ENCODE data around the gene ATXN1. TPM values are rescaled to one million over a fixed set of nuclear protein-coding genes. Genes with fewer than 3 reads are reported as not detected.

ATXN1 gene
- total RNA-seq, 2 experiments from 2014 or later, result 34.1 to 36.7 TPM

- no peaks in the 10 kb centered on the region for H3K27me3 Mint-ChIP-seq
- ChIA-PET POLR2A (no interaction called here), CTCF (no interaction called here)
- DNase-seq, result no peak
- H3K4me1 Mint-ChIP-seq (ENCODE audit: low read depth), result peaks cover 61% of the 10 kb centered on the region
- peak overlapping the region; percentile 19 for H3K27ac Mint-ChIP-seq
- intact Hi-C loops (cut with micrococcal nuclease), result no loop called here
- H3K36me3 Mint-ChIP-seq, result peaks cover 25% of the 10 kb centered on the region
- H3K4me3 Mint-ChIP-seq, result no peak overlapping the region
- peaks cover 11% of the 10 kb centered on the region for H3K9me3 Mint-ChIP-seq
These were observed 97.4 kb downstream of the ATXN1 start for GRCh38 chr6:16663901-16664300.

- ChIA-PET CTCF (interaction anchor here (0.7 to 3.7 kb wide), 4 partner anchors 30 to 231 kb away, joined by 4 to 28 read pairs (median 4); partner anchors contain the start of gene ATXN1), POLR2A (interaction anchor here (0.7 to 4.3 kb wide), 7 partner anchors 9 to 223 kb away, joined by 3 to 37 read pairs (median 4); no protein-coding TSS in a partner anchor)
- no peak for DNase-seq
- Mint-ChIP-seq H3K27me3 (no peaks in the 10 kb centered on the region), H3K4me3 (peak overlapping the region; percentile 56), H3K9me3 (peaks cover 11% of the 10 kb centered on the region), H3K36me3 (peaks cover 34% of the 10 kb centered on the region), H3K4me1 (ENCODE audit: low read depth) (peaks cover 67% of the 10 kb centered on the region), H3K27ac (peak overlapping the region; percentile 87)
- intact Hi-C loops (cut with micrococcal nuclease), result no loop called here
These were observed 101.1 kb downstream of the ATXN1 start for GRCh38 chr6:16660157-16660497.

DNA sequence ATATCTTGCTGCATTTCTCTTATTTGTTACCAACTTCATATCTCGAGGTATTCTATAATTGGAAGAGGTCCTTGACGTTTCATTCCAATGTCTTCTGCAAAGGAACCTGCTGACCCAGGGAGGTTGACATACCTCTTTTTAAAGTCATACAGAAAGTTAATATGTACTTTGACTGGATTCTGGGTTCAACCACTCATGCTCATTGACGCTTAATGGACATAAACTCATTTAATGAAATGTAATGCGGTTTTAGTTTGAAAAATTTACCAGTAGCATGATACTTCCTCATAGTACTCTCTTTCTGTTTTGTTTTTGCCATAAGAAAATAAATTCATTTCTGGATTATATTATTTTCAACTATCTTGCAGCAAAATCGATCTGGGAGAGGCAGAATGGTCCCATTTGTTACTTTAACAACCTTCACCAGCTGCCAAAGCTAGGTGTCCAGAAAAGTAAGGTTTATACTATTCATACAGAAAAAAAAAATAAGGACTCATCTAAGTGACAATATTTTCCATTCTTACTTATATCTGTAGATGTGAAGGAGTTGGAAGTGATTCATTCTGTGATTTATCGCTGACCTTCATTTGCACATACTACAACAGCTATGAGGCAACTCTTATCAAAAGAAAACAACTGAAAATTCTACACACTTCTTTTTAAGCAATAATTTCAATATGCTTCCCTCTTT, 101.6 kb downstream of the ATXN1 start:
- ChIA-PET CTCF (interaction anchor here (0.7 to 3.7 kb wide), 5 partner anchors 31 to 231 kb away, joined by 4 to 28 read pairs (median 4); partner anchors contain the start of gene ATXN1), POLR2A (interaction anchor here (0.7 to 4.3 kb wide), 9 partner anchors 10 to 222 kb away, joined by 3 to 37 read pairs (median 4); no protein-coding TSS in a partner anchor)
- intact Hi-C loops (cut with micrococcal nuclease), result loop anchor here (1.0 to 5.0 kb wide), 12 partner anchors 11 to 337 kb away; partner anchors contain the start of gene ATXN1
- Mint-ChIP-seq H3K4me1 (ENCODE audit: low read depth) (peaks cover 70% of the 10 kb centered on the region), H3K4me3 (peak overlapping the region; percentile 56), H3K36me3 (peaks cover 36% of the 10 kb centered on the region), H3K27ac (peak overlapping the region; percentile 87), H3K27me3 (no peaks in the 10 kb centered on the region), H3K9me3 (peaks cover 11% of the 10 kb centered on the region)
- no peak for DNase-seq

DNA sequence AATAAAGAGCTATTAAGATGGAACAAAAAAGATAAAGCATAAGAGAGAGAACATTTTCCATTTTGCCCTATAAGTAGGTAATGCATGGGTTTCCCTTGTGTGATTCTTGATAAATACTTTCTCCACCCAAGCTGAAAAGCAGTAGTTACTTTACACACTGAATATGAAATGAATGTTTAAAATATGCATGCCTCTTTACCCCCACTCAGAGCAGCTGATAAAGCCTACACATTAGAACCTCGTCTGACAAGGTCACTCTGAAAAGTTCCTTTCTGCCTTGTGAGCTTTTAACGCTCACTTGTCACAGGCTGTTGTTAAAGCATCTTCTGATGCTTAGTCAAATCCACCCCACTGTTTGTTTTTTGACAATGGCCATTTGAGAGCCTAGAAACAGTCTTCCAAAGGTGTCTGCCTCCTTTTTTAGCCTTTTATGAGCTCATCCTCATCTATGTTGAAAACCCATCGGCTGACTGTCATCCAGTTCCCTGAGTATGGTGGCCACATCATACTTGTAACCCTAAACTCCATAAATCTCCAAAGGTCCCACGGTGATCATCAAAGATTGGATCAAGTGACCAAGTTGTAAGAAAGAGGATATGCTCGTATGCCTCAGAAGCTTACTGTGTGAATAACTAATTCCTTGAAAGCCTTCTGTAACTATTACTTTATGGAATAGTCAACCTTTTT, 102.8 kb downstream of the ATXN1 start:
- ChIA-PET CTCF (interaction anchor here (0.7 to 3.7 kb wide), 11 partner anchors 10 to 244 kb away, joined by 3 to 28 read pairs (median 3); partner anchors contain the start of gene ATXN1), POLR2A (interaction anchor here (0.6 to 4.3 kb wide), 17 partner anchors 10 to 244 kb away, joined by 3 to 37 read pairs (median 5); partner anchors contain the start of gene ATXN1)
- Mint-ChIP-seq H3K9me3 (peaks cover 11% of the 10 kb centered on the region), H3K4me3 (peak overlapping the region; percentile 60), H3K36me3 (peaks cover 39% of the 10 kb centered on the region), H3K27ac (peak overlapping the region; percentile 87), H3K4me1 (ENCODE audit: low read depth) (peaks cover 73% of the 10 kb centered on the region), H3K27me3 (no peaks in the 10 kb centered on the region)
- no peak for DNase-seq
- intact Hi-C loops (cut with micrococcal nuclease), result loop anchor here (1.0 to 5.0 kb wide), 13 partner anchors 12 to 336 kb away; partner anchors contain the start of gene ATXN1

- ChIA-PET POLR2A (interaction anchor here (0.6 to 4.3 kb wide), 16 partner anchors 11 to 244 kb away, joined by 3 to 37 read pairs (median 6); partner anchors contain the start of gene ATXN1), CTCF (interaction anchor here (0.7 to 3.7 kb wide), 8 partner anchors 11 to 243 kb away, joined by 3 to 28 read pairs (median 3); partner anchors contain the start of gene ATXN1)
- intact Hi-C loops (cut with micrococcal nuclease), result loop anchor here (1.0 to 5.0 kb wide), 10 partner anchors 17 to 335 kb away; partner anchors contain the start of gene ATXN1
- Mint-ChIP-seq H3K27me3 (no peaks in the 10 kb centered on the region), H3K4me1 (ENCODE audit: low read depth) (peaks cover 80% of the 10 kb centered on the region), H3K4me3 (peak overlapping the region; percentile 60), H3K9me3 (peaks cover 11% of the 10 kb centered on the region), H3K36me3 (peaks cover 40% of the 10 kb centered on the region), H3K27ac (peak overlapping the region; percentile 87)
- no peak for DNase-seq
These were observed 103.5 kb downstream of the ATXN1 start for GRCh38 chr6:16657768-16658167.

DNA sequence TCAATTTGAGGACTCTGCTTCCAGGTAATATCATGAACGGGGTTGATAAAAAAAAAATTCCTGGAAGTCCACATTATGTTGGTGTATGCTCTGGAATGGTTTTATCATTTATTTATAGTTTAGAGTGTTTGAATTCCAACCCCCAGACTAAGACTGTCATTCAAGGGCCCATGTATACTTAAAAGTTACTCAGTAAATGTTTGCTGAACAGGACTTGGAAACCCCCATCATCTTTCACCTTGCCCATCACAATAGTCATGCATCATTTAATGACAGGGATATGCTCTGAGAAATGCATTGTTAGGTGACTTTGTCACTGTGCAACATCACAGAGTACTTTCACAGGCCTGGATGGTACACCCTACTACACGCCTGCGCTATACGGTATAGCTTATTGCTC, 104.8 kb downstream of the ATXN1 start:
- peak overlapping the region; percentile 58 for H3K27ac Mint-ChIP-seq
- intact Hi-C loops (cut with micrococcal nuclease), result loop anchor here (2.0 to 5.0 kb wide), 3 partner anchors 16 to 334 kb away; no protein-coding TSS in a partner anchor
- ChIA-PET POLR2A (interaction anchor here (4.3 kb wide), 1 partner anchor 42 kb away, joined by 37 read pairs; no protein-coding TSS in a partner anchor), CTCF (no interaction called here)
- DNase-seq, result no peak
- no peak overlapping the region for H3K4me3 Mint-ChIP-seq
- peaks cover 33% of the 10 kb centered on the region for H3K36me3 Mint-ChIP-seq
- no peaks in the 10 kb centered on the region for H3K27me3 Mint-ChIP-seq
- peaks cover 87% of the 10 kb centered on the region for H3K4me1 Mint-ChIP-seq (ENCODE audit: low read depth)
- H3K9me3 Mint-ChIP-seq, result peaks cover 3% of the 10 kb centered on the region

- DNase-seq, result no peak
- intact Hi-C loops (cut with micrococcal nuclease), result loop anchor here (5.0 kb wide), 2 partner anchors 142 to 332 kb away; no protein-coding TSS in a partner anchor
- peak overlapping the region; percentile 81 for H3K27ac Mint-ChIP-seq
- H3K27me3 Mint-ChIP-seq, result no peaks in the 10 kb centered on the region
- H3K4me1 Mint-ChIP-seq (ENCODE audit: low read depth), result peaks cover 81% of the 10 kb centered on the region
- ChIA-PET POLR2A (interaction anchor here (1.0 to 1.6 kb wide), 6 partner anchors 36 to 241 kb away, joined by 3 to 9 read pairs (median 3); no protein-coding TSS in a partner anchor), CTCF (interaction anchor here (0.6 to 1.1 kb wide), 3 partner anchors 32 to 116 kb away, joined by 3 to 4 read pairs (median 3); no protein-coding TSS in a partner anchor)
- H3K36me3 Mint-ChIP-seq, result peaks cover 36% of the 10 kb centered on the region
- H3K4me3 Mint-ChIP-seq, result peak overlapping the region; percentile 30
- H3K9me3 Mint-ChIP-seq, result no peaks in the 10 kb centered on the region
These were observed 106.6 kb downstream of the ATXN1 start for GRCh38 chr6:16654701-16655100.

DNA sequence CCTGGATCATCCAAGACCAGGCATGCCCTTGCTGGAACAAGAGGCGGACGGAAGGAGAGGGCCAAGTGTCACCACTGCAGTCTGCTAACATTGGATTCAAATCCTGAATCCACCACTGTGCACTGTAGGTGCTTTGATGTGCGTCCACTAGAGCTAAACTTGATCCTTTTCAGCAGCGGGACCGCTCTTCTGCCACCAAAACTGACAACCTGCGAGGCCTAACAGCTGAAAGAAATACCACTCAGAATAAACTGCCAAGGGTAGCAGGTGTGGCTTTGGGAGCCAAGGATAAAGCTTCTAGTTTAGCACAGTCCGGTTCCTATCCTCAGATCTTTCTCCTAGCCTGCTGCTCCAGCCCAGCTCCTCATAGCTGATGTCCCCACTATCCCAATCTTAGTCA, 108.0 kb downstream of the ATXN1 start:
- no peak for DNase-seq
- intact Hi-C loops (cut with micrococcal nuclease), result no loop called here
- Mint-ChIP-seq H3K36me3 (peaks cover 38% of the 10 kb centered on the region), H3K4me1 (ENCODE audit: low read depth) (peaks cover 71% of the 10 kb centered on the region), H3K27me3 (no peaks in the 10 kb centered on the region), H3K9me3 (no peaks in the 10 kb centered on the region), H3K27ac (no peak overlapping the region), H3K4me3 (no peak overlapping the region)
- ChIA-PET POLR2A (no interaction called here), CTCF (interaction anchor here (0.7 to 3.0 kb wide), 5 partner anchors 16 to 312 kb away, joined by 3 to 13 read pairs (median 3); partner anchors contain the start of gene ATXN1)

- no peaks in the 10 kb centered on the region for H3K27me3 Mint-ChIP-seq
- peaks cover 31% of the 10 kb centered on the region for H3K36me3 Mint-ChIP-seq
- peaks cover 60% of the 10 kb centered on the region for H3K4me1 Mint-ChIP-seq (ENCODE audit: low read depth)
- CTCF ChIA-PET, result interaction anchor here (0.9 to 3.0 kb wide), 6 partner anchors 11 to 137 kb away, joined by 3 to 13 read pairs (median 3); no protein-coding TSS in a partner anchor
- H3K4me3 Mint-ChIP-seq, result peak overlapping the region; percentile 2
- intact Hi-C loops (cut with micrococcal nuclease), result loop anchor here (1.0 kb wide), 1 partner anchor 61 kb away; no protein-coding TSS in a partner anchor
- DNase-seq, result no peak
- H3K9me3 Mint-ChIP-seq, result no peaks in the 10 kb centered on the region
- POLR2A ChIA-PET, result interaction anchor here (0.9 to 1.7 kb wide), 7 partner anchors 11 to 136 kb away, joined by 3 to 6 read pairs (median 3); partner anchors contain the start of gene ATXN1
- no peak overlapping the region for H3K27ac Mint-ChIP-seq
These were observed 109.4 kb downstream of the ATXN1 start for GRCh38 chr6:16651871-16652270.

DNA sequence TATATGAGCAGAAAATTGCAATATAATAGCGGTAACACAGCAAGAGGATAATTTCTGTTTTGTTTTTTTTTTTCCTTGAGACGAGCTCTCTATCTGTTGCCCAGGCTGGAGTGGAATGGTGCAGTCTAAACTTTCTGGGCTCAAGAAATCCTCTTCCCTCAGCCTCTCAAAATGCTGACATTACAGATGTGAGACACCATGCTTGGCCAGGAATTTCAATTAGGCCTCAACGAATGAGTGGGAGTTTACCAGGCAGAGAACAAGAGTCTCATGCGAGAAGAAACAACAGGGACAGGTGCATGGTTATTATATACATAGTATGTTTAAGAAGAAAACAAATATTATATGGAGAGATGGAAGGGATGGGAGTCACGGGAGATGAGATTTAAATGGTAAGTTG, 111.4 kb downstream of the ATXN1 start:
- H3K27ac Mint-ChIP-seq, result no peak overlapping the region
- intact Hi-C loops (cut with micrococcal nuclease), result no loop called here
- H3K27me3 Mint-ChIP-seq, result no peaks in the 10 kb centered on the region
- CTCF ChIA-PET, result interaction anchor here (1.2 kb wide), 1 partner anchor 113 kb away, joined by 3 read pairs; no protein-coding TSS in a partner anchor
- POLR2A ChIA-PET, result no interaction called here
- peaks cover 50% of the 10 kb centered on the region for H3K4me1 Mint-ChIP-seq (ENCODE audit: low read depth)
- no peak overlapping the region for H3K4me3 Mint-ChIP-seq
- peaks cover 21% of the 10 kb centered on the region for H3K36me3 Mint-ChIP-seq
- H3K9me3 Mint-ChIP-seq, result no peaks in the 10 kb centered on the region
- no peak for DNase-seq

DNA sequence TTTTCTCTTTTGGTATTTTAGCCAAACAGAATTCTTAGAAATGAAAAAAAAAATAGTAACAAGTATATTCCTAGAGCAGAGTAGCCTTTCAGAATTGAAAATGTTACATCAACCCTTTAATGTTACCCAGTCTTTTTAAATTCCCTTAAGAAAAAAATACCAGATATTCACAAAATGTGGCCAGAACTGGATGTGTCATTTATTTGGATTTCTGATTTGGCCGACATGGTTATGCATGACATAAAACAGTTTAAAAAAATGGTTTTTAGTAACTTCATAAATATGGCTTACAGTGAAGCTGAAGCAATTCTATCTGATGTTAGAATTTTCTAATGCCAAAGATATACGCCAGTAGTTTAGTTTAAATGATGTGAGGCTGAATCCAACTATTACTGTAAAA, 112.0 kb downstream of the ATXN1 start:
- DNase-seq, result no peak
- CTCF ChIA-PET, result interaction anchor here (1.2 kb wide), 1 partner anchor 114 kb away, joined by 3 read pairs; no protein-coding TSS in a partner anchor
- H3K9me3 Mint-ChIP-seq, result no peaks in the 10 kb centered on the region
- peaks cover 23% of the 10 kb centered on the region for H3K36me3 Mint-ChIP-seq
- H3K4me3 Mint-ChIP-seq, result no peak overlapping the region
- no peak overlapping the region for H3K27ac Mint-ChIP-seq
- POLR2A ChIA-PET, result no interaction called here
- intact Hi-C loops (cut with micrococcal nuclease), result no loop called here
- H3K4me1 Mint-ChIP-seq (ENCODE audit: low read depth), result peaks cover 44% of the 10 kb centered on the region
- no peaks in the 10 kb centered on the region for H3K27me3 Mint-ChIP-seq
